ENCODE measurements around the gene DAPK1.
"Not testable (repeated sequence)": the region's sequence is repeated elsewhere in the genome, so short reads cannot be mapped to it uniquely, and the experiment has no call there.

DAPK1 gene

DNA sequence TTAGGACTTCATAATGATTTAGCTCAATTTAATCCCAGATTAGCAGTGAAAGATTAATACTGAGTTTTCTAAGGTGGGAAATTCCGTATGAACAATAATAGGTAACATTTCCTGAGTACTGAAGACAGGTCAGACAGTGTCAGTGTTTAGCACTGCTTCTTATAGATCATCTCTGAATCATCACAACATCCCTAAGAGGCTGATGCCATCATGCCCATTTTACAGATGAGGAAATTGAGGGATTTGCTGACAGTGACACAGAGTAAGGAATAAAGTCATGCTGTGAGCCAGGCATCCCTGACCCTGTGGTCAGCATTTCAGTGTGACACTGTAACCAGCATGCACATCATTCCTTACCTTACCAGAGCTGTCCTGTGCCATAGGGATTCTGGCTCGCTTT, 44.5 kb downstream of the DAPK1 start:
- POLR2A ChIA-PET = interaction anchor here (0.6 kb wide), 1 partner anchor 17 kb away, joined by 3 read pairs; no protein-coding TSS in a partner anchor
- CTCF ChIA-PET = interaction anchor here (2.0 kb wide), 1 partner anchor 18 kb away, joined by 4 read pairs; no protein-coding TSS in a partner anchor
- TF ChIP-seq, protein P1, sequence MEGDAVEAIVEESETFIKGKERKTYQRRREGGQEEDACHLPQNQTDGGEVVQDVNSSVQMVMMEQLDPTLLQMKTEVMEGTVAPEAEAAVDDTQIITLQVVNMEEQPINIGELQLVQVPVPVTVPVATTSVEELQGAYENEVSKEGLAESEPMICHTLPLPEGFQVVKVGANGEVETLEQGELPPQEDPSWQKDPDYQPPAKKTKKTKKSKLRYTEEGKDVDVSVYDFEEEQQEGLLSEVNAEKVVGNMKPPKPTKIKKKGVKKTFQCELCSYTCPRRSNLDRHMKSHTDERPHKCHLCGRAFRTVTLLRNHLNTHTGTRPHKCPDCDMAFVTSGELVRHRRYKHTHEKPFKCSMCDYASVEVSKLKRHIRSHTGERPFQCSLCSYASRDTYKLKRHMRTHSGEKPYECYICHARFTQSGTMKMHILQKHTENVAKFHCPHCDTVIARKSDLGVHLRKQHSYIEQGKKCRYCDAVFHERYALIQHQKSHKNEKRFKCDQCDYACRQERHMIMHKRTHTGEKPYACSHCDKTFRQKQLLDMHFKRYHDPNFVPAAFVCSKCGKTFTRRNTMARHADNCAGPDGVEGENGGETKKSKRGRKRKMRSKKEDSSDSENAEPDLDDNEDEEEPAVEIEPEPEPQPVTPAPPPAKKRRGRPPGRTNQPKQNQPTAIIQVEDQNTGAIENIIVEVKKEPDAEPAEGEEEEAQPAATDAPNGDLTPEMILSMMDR (IDR thresholded peaks at IDR 0.05; ENCODE audit: control extremely low read depth, extremely low read depth, low read depth, missing control alignments) = no peak
- no peak for DNase-seq (ENCODE audit: extremely low spot score)

DNA sequence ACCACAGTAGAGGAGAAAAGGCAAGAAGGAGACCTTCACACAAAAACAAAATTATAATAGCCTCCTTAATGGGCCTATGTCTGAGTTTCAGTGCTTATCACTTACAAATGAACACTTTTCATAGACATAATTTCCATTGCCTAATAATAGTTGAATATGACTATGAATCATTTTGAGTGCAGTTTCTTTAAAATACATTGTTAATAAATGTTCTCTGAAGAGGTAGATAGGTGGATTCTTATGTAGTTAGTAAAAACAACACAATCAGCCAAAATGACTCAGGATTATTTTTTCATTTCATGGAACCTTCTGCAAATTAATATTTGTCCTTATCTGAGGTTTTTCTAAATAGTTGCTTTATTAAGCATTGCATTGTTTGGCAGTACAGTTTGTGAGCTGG, 45.6 kb downstream of the DAPK1 start:
- CTCF ChIA-PET = no interaction called here
- DNase-seq (ENCODE audit: extremely low spot score) = no peak
- POLR2A ChIA-PET = no interaction called here
- TF ChIP-seq, protein P1 (IDR thresholded peaks at IDR 0.05; ENCODE audit: control extremely low read depth, extremely low read depth, low read depth, missing control alignments) = no peak

DNA sequence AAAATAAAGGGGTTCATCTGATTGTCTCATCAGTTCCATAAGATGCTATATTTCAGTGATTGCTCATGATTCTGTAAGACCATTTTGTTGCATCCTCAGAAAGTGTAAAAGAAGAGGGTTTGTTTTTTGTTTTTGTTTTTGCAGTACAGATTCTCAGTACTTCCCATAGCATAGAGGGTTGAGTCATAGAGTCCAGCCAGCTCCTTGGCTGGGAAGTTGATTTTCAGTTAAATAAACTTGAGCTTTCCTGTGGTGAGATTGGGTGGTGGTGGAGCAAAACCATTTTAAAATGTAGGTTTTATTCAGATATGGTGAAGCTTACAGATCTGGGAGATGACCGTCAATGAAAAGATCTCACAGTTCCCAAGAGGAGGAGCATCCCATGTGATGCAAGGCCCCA, 48.2 kb downstream of the DAPK1 start:
- ChIA-PET CTCF (interaction anchor here (2.1 to 3.2 kb wide), 2 partner anchors 9 to 12 kb away, joined by 11 to 14 read pairs; no protein-coding TSS in a partner anchor), POLR2A (no interaction called here)
- TF ChIP-seq, protein P1 (IDR thresholded peaks at IDR 0.05; ENCODE audit: control extremely low read depth, extremely low read depth, low read depth, missing control alignments) = no peak
- DNase-seq (ENCODE audit: extremely low spot score) = no peak

DNA sequence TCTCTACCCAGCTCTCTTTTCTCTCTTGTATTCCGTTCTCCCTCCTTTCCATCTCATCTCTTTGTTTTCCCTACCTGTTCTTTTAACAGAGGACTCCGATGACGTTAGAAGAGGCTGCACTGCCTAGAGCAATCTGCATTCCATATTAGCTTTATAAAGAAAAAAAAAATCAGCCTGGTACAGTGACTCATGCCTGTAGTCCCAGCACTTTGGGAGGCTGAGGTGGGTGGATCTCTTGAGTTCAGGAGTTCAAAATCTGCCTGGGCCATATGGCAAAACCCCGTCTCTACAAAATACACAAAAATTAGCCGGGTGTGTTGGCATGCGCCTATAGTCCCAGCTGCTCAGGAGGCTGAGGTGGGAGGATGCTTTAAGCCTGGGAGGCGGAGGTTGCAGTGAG, 49.0 kb downstream of the DAPK1 start:
- no peak for DNase-seq (ENCODE audit: extremely low spot score)
- TF ChIP-seq, protein P1 (IDR thresholded peaks at IDR 0.05; ENCODE audit: control extremely low read depth, extremely low read depth, low read depth, missing control alignments) = no peak
- ChIA-PET POLR2A (no interaction called here), CTCF (interaction anchor here (1.0 to 3.2 kb wide), 3 partner anchors 10 to 27 kb away, joined by 3 to 14 read pairs (median 11); no protein-coding TSS in a partner anchor)

DNA sequence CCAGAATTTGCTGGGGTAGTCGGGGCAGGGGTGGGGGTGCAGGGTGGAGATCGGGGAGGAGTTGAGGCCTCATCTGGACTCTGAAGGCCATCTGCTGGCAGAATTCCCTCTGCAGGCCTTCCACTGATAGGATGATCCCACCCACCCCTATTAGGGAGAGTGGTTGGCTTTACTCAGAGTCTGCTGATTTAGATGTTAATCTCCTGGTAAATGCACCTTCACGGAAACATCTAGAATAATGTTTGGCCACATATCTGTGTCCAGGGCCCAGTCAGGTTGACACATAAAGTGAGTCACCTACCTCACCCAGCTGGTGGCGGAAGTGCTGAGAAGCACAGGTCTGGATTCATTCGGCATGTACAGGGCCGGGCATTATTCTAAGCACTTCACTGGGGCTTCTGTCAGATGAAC, 50.0 kb downstream of the DAPK1 start:
- POLR2A ChIA-PET = interaction anchor here (0.7 kb wide), 1 partner anchor 60 kb away, joined by 7 read pairs; no protein-coding TSS in a partner anchor
- CTCF ChIA-PET = interaction anchor here (1.0 to 3.2 kb wide), 4 partner anchors 9 to 28 kb away, joined by 3 to 14 read pairs (median 8); no protein-coding TSS in a partner anchor
- DNase-seq (ENCODE audit: extremely low spot score) = no peak
- TF ChIP-seq, protein P1 (IDR thresholded peaks at IDR 0.05; ENCODE audit: control extremely low read depth, extremely low read depth, low read depth, missing control alignments) = no peak

DNA sequence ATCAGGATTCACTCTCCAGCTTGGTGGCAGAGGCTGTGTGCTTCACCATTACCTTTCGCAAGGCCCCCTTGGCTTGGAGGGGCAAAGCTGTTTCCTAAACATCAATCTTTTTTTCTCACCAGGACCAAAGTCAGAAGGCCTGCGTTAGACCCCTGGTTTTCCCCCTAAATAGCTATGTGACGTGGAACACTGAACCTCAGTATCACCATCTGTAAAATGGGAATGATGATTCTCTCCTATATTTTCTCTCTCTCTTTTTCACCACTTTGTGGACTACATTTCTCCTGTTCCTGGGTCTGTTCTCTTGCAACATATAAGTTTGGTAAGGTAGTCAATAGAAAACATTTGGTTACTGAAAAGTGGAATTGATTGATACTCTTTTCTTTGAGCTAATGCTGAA, 50.5 kb downstream of the DAPK1 start:
- TF ChIP-seq, protein P1 (IDR thresholded peaks at IDR 0.05; ENCODE audit: control extremely low read depth, extremely low read depth, low read depth, missing control alignments) = no peak

DNA sequence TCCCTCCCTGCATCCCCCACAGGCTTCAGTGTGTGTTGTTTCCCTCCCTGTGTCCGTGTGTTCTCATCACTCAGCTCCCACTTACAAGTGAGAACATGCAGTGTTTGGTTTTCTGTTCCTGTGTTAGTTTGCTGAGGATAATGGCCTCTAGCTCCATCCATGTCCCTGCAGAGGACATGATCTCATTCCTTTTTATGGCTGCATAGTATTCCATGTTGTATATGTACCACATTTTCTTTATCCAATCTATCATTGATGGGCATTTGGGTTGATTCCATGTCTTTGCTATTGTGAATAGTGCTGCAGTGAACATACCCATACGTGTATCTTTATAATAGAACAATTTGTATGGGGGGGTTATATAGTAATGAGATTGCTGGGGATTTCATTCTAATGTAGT, 51.4 kb downstream of the DAPK1 start:
- CTCF ChIA-PET = interaction anchor here (2.4 to 3.2 kb wide), 2 partner anchors 8 to 13 kb away, joined by 11 to 14 read pairs; no protein-coding TSS in a partner anchor
- DNase-seq (ENCODE audit: extremely low spot score); POLR2A ChIA-PET: not testable (repeated sequence)

More for the DNA sequence above, 50.5 kb downstream of the DAPK1 start:
- POLR2A ChIA-PET = interaction anchor here (0.6 kb wide), 1 partner anchor 31 kb away, joined by 4 read pairs; no protein-coding TSS in a partner anchor
- CTCF ChIA-PET = interaction anchor here (1.3 to 3.2 kb wide), 3 partner anchors 9 to 21 kb away, joined by 4 to 14 read pairs (median 11); no protein-coding TSS in a partner anchor
- DNase-seq (ENCODE audit: extremely low spot score) = no peak
